HG02759 (cell line): ENCODE results near the gene MBD6.
A peak's percentile ranks its signal among the peaks of the same experiment; 100 is the strongest.
"Not testable (repeated sequence)": the region's sequence is repeated elsewhere in the genome, so short reads cannot be mapped to it uniquely, and the experiment has no call there.

Source experiments
- ATAC-seq: cut with Tn5 transposase; IDR thresholded peaks from one replicate; pipeline ENCODE4 v1.9.1; 2021; ENCODE audit warnings: mild to moderate bottlenecking, moderate library complexity; ENCODE audit not compliant: unreplicated experiment

Gene MBD6

DNA sequence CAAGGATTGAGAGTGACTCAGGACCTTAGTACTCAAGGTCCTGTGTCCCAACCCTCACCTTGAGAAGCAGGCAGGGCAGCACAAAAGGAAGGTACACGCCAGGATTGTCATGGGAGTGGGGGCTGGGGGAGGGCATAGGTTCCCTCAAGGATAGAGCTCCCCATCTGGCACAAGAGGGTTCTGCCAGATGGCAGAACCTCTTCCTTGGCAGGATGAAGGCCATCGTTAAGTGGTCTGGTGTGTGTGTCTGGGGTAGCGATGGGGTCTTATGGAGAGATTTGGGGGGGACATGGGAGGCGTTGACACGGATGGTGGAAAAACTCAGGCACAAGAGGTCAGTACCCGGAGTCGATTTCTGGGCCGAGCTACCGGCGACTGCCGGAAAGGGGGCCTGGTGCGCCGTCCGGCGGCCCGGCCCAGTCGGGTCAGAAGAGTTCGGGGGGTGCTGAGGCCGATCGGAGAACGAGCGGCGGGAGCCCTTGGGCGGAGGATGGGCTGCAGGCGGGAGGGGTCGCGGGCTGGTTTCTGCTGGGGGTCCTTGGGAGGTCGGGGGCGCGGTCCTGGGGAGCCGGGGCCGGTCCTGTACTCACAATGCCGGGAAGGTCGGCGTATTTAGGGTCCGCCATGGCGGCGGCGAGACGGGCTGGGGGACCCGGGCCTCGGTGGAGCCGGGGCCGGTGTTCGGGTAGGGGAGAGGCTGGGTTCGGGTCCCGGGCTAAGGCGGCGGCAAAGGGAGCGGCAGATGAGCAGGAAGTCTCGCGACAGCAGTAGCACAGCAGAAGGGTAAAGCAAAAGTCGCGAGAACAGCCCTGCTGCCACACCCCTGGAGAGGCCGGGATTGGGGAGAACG lies 24.0 kb downstream of the MBD6 start, which contains the start of gene DCTN2:
Gene DCTN2, minus strand, starts transcription at position 755 of the 850 bp plus-strand sequence. Its CDS starts 129 bp downstream, at position 626.
- ATAC-seq: peak; percentile 98

DNA sequence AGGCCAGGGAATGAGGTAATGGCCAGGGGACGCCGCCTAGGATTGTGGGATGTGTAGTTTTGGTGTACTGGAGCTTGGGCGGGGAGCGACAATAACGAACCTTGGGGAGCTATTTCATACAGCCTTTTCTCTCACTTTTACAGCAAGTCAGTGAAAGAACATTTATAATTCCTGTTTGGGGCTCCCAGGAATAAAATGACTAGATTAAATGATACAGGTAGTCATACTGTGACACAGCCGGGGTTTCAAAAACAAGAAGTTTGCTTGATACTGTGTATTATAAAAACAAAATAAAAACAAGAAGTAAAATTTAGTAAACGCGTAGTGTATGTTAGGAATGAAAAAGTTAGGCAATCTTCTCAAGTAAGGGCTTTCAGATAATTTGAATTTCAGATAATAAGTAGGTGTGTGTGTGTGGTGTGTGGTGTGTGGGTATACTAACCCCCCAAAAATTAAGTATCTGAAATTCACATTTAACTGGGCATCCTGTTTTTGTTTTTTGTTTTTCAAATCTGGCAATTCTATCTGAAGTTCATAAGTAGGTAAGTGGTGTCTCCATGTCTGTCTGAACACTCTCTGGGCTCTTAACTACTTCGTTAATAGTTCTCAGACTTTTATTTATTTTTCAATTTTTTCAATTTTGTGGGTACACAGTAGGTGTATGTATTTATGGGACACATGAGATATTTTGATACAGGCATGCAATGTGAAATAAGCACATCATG lies 24.8 kb downstream of the MBD6 start:
- no peak for ATAC-seq

DNA sequence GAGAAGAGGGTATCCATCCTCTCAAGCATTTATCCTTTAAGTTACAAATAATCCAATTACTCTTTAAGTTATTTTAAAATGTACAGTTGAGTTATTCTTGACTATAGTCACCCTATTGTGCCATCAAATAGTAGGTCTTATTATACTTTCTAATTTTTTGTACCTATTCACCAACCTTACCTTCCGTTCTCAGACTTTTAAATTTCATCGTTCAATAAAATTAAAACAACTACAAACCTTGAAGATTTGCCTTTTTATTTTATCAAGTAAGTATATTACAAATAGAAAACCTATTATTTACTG lies 25.3 kb downstream of the MBD6 start:
- ATAC-seq: no peak

DNA sequence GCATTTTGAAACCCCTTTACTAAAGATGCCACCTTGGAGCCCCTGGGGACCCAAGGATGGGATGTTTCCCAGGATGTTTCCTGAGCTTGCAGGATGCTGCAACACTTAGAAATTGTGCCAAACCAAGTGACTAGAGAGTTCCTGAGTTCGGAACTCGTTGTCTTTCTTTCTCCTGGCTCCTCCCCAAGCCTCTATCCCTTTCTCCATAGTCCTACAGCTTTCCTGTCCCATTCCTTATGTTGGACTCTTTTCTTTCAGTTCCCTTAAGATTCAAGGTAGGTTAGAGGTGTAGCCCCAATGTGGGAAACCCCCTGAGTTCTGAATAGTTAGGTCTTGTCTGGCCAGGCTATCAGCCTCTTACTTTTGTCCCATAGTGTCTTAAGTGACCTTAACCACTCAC lies 25.9 kb downstream of the MBD6 start:
- no peak for ATAC-seq

DNA sequence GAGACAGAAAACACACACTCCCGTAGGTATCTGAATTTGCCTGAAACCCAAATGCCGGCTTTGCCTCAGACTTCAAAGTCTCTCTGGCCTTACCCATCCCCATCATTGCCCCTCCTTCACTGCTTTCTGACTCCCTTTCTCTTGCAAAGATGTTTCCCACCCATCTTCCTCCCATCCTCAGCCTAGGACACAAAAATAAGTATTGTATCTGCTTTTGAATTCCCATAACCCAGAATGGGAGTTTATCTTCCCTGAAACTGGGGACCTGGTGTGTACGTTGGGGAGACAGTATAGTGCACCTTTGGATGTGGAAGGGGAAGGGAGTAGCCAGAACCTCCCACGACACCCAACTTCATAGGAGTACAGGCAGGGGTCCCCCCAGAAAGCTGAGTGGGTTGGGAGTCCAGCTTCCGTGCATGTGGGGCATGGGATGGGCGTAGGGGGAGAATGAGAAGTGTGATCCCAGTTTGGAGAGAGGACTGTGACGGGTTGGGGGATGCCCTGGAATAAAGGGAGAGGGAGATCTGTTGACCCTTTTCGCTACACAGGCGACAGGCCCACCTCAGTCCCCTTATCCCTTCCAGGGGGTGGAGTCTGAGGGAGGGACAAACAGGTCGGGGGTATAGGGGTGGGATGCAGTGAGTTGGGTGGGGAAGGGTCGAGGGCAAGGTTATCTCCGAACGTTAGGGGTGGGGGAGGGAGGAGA lies 26.7 kb downstream of the MBD6 start:
- ATAC-seq: no peak

DNA sequence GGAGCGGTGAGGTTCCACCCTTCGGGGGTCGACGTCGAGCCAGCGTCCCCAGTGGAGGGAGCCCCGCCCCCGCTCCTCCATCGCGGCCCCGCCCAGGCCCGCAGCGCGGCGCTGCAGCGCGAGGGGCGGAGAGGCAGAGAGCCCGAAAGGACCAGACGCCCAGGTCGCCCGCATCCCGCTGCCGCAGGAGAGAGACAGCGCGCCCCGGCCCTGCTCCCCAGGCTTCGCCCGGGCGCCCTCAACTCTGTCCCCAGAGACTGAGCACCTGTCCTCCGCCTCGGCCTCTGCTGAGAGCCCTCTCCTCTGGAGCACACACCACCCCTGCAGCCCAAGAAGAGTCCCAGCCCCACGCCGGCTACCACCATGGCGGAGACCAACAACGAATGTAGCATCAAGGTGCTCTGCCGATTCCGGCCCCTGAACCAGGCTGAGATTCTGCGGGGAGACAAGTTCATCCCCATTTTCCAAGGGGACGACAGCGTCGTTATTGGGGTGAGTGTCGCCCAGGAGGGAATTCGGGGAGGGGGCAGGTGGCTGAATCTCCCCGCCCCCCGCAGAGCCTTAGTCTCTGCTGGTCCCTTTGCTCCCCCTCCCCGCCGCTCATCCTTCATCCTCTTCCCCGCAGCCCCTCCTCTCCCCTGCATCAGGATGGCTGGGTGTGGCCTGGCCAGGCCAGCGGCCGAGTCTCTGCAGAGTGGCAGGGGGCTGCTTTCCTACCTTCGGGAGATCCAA lies 27.5 kb downstream of the MBD6 start, which contains the start of gene KIF5A:
Gene KIF5A, plus strand, starts transcription at position 136 of the 732 bp plus-strand sequence. Its CDS starts 228 bp downstream, at position 364.
- ATAC-seq: no peak

DNA sequence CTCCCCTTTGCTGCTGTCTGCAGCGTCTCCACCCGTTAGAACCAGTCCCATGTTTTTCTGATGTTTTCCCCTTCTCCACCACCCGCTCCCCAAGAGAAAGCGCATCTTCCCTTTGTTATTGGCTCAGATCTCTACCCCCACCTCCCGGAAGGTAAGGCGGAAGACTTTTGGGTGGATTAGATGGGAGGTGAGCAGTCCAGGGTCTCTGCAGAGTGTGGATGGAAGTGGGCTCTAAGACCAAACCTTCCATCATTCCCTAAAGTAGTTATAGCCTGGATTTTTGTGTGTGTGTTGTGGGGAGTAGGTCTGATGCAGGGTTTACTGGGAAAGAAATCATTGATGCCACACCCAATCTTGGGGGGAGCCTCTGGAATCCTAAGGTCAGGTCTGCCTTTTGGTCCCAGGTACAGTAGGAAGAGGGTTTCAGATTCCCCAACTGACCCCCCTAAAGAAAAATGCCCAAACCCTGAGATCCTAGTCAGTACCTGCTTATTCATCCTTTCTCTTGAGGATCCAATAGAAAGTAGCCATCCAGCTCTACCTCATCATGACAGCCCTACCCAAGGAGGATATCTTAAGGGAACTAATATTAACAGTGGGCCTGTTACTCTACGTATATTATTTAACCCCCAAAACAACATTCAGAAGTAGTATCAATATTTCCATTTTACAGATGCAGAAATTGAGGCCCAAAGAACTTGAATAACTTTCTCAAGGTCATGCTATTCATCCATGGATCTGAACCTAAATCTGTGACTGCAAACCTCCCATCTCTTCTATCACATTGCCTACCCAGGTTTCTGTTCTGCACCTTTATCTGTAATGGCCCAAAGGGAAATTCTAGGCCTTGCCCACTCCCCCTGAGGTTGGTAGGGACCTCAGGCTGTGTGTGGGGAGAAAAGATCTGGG lies 28.3 kb downstream of the MBD6 start:
- no peak for ATAC-seq

DNA sequence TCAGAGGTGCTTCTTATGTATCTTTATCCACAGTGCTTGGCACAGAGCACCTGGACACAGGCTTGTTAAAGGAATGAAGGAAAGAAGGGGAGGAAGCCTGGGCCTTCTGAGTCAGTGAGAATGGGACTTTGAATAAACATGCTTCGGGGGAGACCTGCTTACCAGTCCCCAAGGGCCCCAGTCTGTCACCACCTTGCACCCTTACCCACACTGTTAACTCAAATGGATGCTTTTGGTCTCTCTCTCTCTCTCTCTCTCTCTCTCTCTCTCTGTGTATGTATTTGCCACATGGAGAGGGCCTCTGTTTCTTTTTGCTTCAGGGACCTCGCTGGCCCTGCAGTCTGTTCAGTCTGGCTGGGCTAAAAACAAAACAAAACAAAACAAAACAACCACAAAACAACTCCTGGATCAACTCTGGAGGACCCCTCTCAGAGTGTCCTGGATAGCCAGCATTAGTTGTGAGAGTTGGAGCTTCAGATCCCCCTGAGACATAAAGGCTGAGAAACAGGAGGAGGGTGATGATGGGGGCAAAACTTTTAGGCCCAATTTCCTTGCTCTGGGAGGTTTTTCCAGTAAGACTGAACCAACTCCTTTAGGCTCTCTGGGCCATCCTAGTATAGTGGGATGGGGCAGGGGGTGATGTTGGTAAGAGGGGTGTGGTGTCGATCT lies 29.1 kb downstream of the MBD6 start:
- no peak for ATAC-seq

DNA sequence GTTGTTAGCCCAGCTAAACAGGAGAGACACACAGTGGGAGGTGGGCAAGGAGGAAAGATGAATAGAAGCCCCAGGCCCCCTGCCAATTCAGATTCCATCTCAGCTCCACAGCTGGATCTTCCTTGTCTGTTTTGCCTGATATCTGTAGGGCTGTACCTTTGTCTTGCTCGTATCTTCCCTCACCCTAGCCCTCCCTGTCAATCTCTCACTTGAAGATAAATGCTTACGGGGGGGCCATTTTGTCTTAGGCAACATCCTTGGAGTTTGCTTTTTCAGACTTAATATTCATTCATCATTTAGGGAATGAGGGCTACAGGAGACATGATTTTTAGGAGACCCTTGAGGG lies 29.7 kb downstream of the MBD6 start:
- ATAC-seq: no peak

DNA sequence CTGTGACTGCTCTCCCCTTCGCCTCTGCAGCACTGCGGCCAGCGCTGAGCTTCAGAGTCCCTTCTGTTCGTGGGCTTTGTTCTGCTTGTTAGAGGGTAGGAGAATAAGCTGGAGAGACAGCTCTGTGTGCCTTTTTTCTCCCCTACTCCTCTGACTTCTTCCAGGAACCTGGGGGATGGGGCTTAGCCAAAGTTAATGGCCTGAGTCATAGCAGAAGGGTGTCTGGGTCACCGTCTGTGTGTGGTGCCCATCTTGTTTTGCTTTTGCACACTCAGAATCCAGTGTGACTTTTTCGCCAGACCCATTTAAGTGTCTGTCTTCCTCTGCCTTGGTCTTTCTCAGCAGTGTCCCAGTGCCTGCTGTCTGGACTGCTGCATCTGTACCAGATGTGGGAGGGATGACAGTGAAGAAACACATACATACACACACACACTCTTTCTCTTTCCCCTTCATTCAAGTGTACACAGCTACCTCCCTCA lies 30.2 kb downstream of the MBD6 start:
- ATAC-seq: no peak

DNA sequence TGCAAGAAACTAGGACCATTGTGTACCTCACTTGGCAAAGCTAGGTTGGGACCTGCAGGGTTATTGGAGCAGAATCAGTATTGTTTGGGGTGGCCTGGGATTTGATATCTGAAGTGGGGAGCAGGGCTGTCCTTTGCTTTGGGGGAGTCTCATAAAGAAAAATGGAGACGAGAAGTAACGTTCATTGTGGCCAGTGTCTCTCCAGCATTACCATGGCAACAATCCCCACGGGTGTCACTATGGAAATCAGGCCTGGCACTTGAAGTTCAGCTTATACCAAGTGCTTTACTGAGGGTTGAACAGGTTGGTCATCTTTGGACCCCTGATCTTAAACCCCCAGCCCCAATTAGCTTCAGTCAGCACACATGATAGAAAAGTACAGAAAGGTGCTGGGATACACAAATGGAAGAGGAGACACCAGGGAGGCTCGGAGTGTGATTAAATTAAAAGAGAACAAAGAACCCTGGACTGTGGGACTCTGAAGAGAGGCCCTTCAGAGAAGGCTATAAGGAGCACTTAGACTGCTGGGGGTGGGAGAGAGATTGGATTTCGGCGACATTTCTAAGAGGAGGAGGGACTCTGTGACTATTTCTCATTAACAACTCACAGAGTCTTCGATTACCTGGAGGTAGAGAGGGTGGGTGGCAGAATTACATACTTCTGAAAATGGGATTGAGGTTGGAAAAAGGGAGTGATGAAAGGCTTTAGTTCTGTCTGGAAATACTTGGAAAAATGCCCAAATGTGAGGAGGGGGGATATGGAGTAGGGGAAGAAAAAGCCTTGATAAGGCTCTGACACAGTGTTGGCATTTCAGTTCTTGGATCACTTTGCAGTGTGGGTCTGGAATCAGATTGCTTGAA lies 30.9 kb downstream of the MBD6 start:
- no peak for ATAC-seq

DNA sequence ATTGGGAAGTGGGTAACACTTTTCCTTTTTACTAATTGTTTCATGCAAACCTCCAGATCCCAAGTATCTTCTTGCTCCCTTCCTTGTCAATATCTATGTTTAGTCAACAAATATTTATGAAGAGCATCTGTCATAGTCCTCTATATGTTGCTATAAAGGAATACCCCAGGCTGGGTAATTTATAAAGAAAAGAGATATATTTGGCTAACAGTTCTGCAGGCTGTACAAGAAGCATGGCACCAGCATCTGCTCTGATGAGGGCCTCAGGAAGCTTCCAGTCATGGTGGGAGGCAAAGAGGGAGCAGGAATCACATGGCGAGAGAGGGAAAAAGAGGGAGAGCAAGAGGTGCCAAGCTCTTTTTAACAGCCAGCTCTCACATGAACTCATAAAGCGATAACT lies 31.8 kb downstream of the MBD6 start:
- ATAC-seq: no peak

DNA sequence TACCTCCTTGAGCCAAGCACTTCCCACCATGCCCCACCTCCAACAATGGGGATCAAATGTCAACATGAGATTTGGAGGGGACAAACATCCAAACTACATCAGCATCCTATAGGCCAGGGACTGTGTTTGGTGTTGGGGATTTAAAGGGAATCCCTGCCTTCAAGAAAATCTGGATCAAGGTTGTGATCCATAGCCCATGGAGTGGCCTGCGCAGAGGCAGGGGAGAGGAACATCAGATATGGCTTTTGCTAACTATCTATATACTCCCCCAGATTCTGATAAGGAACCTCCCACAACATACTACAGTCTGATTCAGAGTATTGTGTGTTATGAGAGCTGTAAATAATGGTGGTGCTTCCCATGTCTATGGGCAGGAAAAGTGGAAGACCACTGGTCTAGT lies 32.3 kb downstream of the MBD6 start:
- no peak for ATAC-seq

DNA sequence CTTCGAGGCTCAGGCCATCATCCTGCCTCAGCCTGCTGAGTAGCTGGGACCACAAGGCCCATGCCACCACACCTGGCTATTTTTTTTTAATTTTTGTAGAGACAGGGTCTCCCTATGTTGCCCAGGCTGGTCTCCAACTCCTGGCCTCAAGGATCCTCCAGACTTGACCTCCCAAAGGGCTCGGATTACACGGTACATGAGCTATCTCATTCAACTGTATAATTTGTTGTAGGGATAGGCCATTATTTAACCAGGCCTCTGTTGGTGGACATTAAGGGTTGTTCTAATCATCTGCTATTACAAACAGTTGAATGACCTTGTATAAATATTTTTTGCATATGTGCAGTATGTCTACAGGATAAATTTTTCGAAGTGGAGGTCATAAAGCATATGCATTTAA lies 36.2 kb downstream of the MBD6 start:
- ATAC-seq: no peak

DNA sequence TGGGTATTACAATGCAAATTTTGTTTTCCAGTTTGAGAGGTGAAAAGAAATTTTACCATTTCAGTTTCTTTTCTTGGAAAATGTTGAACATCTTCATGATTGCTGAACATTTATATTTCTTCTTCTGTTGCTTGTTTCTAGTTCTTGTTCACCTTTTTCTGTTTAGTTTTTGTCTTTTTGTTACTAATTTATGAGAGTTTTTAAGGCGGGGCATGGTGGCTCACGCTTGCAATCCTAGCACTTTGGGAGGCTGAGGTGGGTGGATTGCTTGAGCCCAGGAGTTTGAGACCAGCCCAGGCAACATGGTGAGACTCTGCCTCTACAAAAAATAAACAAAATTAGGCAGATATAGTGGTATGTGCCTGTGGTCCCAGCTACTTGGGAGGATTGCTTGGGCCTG lies 37.9 kb downstream of the MBD6 start:
- ATAC-seq: no peak

DNA sequence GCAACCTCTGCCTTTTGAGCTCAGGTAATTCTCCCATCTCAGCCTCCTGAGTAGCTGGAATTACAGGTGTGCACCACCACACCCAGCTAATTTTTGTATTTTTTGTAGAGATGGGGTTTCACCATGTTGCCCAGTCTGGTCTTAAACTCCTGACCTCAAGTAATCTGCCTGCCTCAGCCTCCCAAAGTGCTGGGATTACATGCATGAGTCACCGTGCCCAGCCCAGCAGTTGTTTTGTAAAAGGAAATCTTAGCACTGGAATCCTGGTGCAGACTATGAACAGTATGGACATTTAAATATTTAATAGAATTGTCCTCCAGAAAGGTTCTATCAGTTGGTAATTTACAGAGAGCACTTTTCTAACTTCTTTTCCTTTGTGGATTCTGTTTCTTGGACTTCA lies 38.5 kb downstream of the MBD6 start:
- not testable (repeated sequence) for ATAC-seq

DNA sequence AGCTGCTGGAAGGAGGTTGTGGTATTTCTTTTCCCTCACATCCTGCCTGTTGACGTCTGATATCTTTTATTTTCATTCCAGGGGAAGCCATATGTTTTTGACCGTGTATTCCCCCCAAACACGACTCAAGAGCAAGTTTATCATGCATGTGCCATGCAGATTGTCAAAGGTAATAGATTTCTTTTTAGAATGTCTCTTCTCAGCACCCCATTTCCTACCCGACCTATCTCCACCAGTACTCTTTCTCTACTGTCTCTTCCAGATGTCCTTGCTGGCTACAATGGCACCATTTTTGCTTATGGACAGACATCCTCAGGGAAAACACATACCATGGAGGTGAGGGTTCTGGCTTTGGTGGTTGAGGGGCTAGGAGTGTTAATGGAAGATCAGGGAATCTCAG lies 40.7 kb downstream of the MBD6 start:
- ATAC-seq: no peak

DNA sequence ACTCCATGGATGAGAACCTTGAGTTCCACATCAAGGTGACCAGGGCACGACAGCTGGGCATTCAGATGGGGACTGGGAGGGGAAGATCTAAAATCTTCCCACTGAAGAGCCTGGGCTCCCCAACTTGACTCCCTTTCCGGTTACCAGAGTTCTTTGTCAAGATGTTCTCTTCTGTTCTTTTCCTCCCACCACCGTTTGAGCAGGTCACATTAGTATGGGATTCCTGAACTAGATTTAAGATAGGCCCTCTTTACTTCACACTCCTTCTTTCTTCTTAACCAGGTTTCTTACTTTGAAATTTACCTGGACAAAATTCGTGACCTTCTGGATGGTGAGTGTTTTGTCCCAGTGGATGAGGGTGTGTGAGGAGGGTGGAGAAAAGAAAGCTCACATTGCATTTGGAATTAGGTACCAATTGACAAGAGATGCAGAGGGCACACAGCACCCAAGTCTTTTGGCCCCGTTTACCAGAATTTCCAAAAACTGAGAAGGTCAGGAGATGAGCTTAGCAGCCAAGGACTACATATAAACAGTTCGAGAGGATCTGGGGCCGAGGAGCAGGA lies 41.6 kb downstream of the MBD6 start:
- ATAC-seq: no peak
